GM23248 (cell line): ENCODE measurements around the gene LSAMP. TPM values are rescaled to one million over a fixed set of nuclear protein-coding genes. Genes with fewer than 3 reads are reported as not detected.
"Not testable (repeated sequence)": the region's sequence is repeated elsewhere in the genome, so short reads cannot be mapped to it uniquely, and the experiment has no call there.

Experiments
- DNase-seq: peaks from one replicate; pipeline ENCODE4 v3.0.0-alpha.2; 2015
- H2AFZ ChIP-seq: fragments of 200-600 bp; sonication (generic); 2 replicates; pipeline ENCODE4 v1.6.1; 2016; ENCODE audit warnings: antibody characterized with exemption
- H3F3A ChIP-seq: fragments of 200-600 bp; sonication (generic); 2 replicates; pipeline ENCODE4 v1.6.1; 2016; ENCODE audit warnings: mild to moderate bottlenecking, antibody characterized with exemption, mixed run types; ENCODE audit not compliant: insufficient read depth
- H3K27ac ChIP-seq: fragments of 200-600 bp; sonication (generic); 2 replicates; pipeline ENCODE4 v1.5.1; 2016; ENCODE audit warnings: mild to moderate bottlenecking
- H3K27me3 ChIP-seq: fragments of 200-600 bp; sonication (generic); replicated peaks from 2 replicates; pipeline ENCODE4 v1.6.1; 2016; ENCODE audit warnings: mild to moderate bottlenecking; ENCODE audit not compliant: insufficient read depth
- H3K36me3 ChIP-seq: fragments of 200-600 bp; sonication (generic); 2 replicates; pipeline ENCODE4 v1.6.1; 2016; ENCODE audit warnings: low read depth, mild to moderate bottlenecking
- H3K4me1 ChIP-seq: fragments of 200-600 bp; sonication (generic); 2 replicates; pipeline ENCODE4 v1.6.1; 2016; ENCODE audit warnings: mild to moderate bottlenecking; ENCODE audit not compliant: insufficient read depth
- H3K4me2 ChIP-seq: fragments of 200-600 bp; sonication (generic); one replicate; pipeline ENCODE4 v1.6.1; 2016; ENCODE audit warnings: mild to moderate bottlenecking; ENCODE audit not compliant: unreplicated experiment
- H3K4me3 ChIP-seq: fragments of 200-600 bp; sonication (generic); 2 replicates; pipeline ENCODE4 v1.5.1; 2016; ENCODE audit warnings: mild to moderate bottlenecking
- H3K79me2 ChIP-seq: fragments of 200-600 bp; sonication (generic); 2 replicates; pipeline ENCODE4 v1.6.1; 2016; ENCODE audit warnings: mild to moderate bottlenecking; ENCODE audit not compliant: insufficient read depth
- H3K9ac ChIP-seq: fragments of 200-600 bp; sonication (generic); 2 replicates; pipeline ENCODE4 v1.6.1; 2016; ENCODE audit warnings: mild to moderate bottlenecking
- H3K9me2 ChIP-seq: fragments of 200-600 bp; sonication (generic); 2 replicates; pipeline ENCODE4 v1.6.1; 2016; ENCODE audit warnings: mixed run types, mild to moderate bottlenecking, moderate library complexity; ENCODE audit not compliant: insufficient read depth
- H3K9me3 ChIP-seq: fragments of 200-600 bp; sonication (generic); one replicate; pipeline ENCODE4 v1.6.1; 2017; ENCODE audit warnings: low read depth
- H4K20me1 ChIP-seq: fragments of 200-600 bp; sonication (generic); 2 replicates; pipeline ENCODE4 v1.6.0; 2016; ENCODE audit not compliant: insufficient read depth
- EZH2 ChIP-seq: fragments of 200-600 bp; sonication (generic); IDR thresholded peaks from 2 replicates; pipeline ENCODE4 v1.6.1; 2018; ENCODE audit warnings: antibody characterized with exemption, mild to moderate bottlenecking; ENCODE audit not compliant: insufficient read depth, poor library complexity, severe bottlenecking
- EZH2phosphoT487 ChIP-seq: fragments of 200-600 bp; sonication (generic); IDR thresholded peaks from 2 replicates; pipeline ENCODE4 v1.6.1; 2018; ENCODE audit warnings: antibody characterized with exemption, moderate library complexity, mild to moderate bottlenecking, low read depth; ENCODE audit not compliant: insufficient read depth
- WGBS, 2 experiments: methylation state at CpG; one replicate each; pipeline ENCODE4 v1.1.6; 2015 to 2017; ENCODE audit warnings: low lambda C conversion rate in 2 of 2, low coverage in 1 of 2; ENCODE audit errors: missing lambda C conversion rate in 2 of 2; 5-methylcytosine and 5-hydroxymethylcytosine counted together
- in situ Hi-C: fragments of 300-500 bp; cut with MboI; formaldehyde crosslinking; loops from 2 replicates; pipeline ENCODE4 v1.15.0; 2020
- polyA plus RNA-seq: library from polyadenylated mRNA; unstranded; fragments of >200 nt; fragmentation: Nextera tagmentation; extraction: Ambion mirVana; gene quantifications from 2 replicates; pipeline ENCODE4 v1.2.1, GENCODE V29; 2016
- total RNA-seq: library from RNA; depleted of rRNA; stranded (reverse); fragments of >200 nt; shearing (Covaris generic); gene quantifications from 2 replicates; pipeline ENCODE4 v1.2.3, GENCODE V29; 2014

The LSAMP gene
- total and polyA plus RNA-seq, 2 experiments from 2014 or later: 4.5 to 9.3 TPM

GRCh38 chr3:116230431-116231020 lies 214.8 kb downstream of the LSAMP start:
- Histone ChIP-seq H3K79me2 (no peaks in the 10 kb centered on the region), H3K4me3 (no peak overlapping the region), H3F3A (no peaks in the 10 kb centered on the region), H3K4me2 (no peak overlapping the region), H3K27ac (no peak overlapping the region), H3K9ac (no peak overlapping the region), H4K20me1 (no peaks in the 10 kb centered on the region), H3K27me3 (no peaks in the 10 kb centered on the region), H3K4me1 (no peaks in the 10 kb centered on the region), H3K9me2 (no peaks in the 10 kb centered on the region), H3K9me3 (no peaks in the 10 kb centered on the region), H3K36me3 (no peaks in the 10 kb centered on the region), H2AFZ (no peak overlapping the region)
- in situ Hi-C loops: no loop called here
- TF ChIP-seq EZH2phosphoT487: no peak
- TF ChIP-seq EZH2: no peak
- no peak for DNase-seq
- WGBS, 2 experiments: 63 to 66% methylated on average over 5 of the region's 5 CpGs

- Histone ChIP-seq H3K4me2 (no peak overlapping the region), H3K36me3 (no peaks in the 10 kb centered on the region), H3K27ac (no peak overlapping the region), H3K27me3 (no peaks in the 10 kb centered on the region), H3F3A (no peaks in the 10 kb centered on the region), H3K4me1 (no peaks in the 10 kb centered on the region), H4K20me1 (no peaks in the 10 kb centered on the region), H3K4me3 (no peak overlapping the region), H3K9me2 (no peaks in the 10 kb centered on the region), H3K79me2 (no peaks in the 10 kb centered on the region), H2AFZ (no peak overlapping the region), H3K9me3 (no peaks in the 10 kb centered on the region), H3K9ac (no peak overlapping the region)
- TF ChIP-seq EZH2 (no peak), EZH2phosphoT487 (no peak)
- in situ Hi-C loops: no loop called here
- 3 to 13% methylated on average over 1 of the region's 1 CpG for WGBS, 2 experiments
- DNase-seq: no peak
These were observed 219.0 kb downstream of the LSAMP start for GRCh38 chr3:116226266-116226665.

GRCh38 chr3:116216761-116217160 lies 228.5 kb downstream of the LSAMP start:
- in situ Hi-C loops: no loop called here
- H3K4me1 ChIP-seq: no peaks in the 10 kb centered on the region
- H3K4me2 ChIP-seq: no peak overlapping the region
- no peak overlapping the region for H3K9ac ChIP-seq
- 17 to 23% methylated on average over 4 of the region's 4 CpGs for WGBS, 2 experiments
- H3K79me2 ChIP-seq: no peaks in the 10 kb centered on the region
- no peaks in the 10 kb centered on the region for H4K20me1 ChIP-seq
- no peaks in the 10 kb centered on the region for H3K36me3 ChIP-seq
- H3K27ac ChIP-seq: no peak overlapping the region
- H3K9me3 ChIP-seq: no peaks in the 10 kb centered on the region
- H3K4me3 ChIP-seq: no peak overlapping the region
- DNase-seq: no peak
- TF ChIP-seq EZH2: no peak
- TF ChIP-seq EZH2phosphoT487: no peak
- H3K27me3 ChIP-seq: no peaks in the 10 kb centered on the region
- no peak overlapping the region for H2AFZ ChIP-seq
- H3K9me2 ChIP-seq: no peaks in the 10 kb centered on the region
- no peaks in the 10 kb centered on the region for H3F3A ChIP-seq

- in situ Hi-C loops: no loop called here
- H2AFZ ChIP-seq: no peak overlapping the region
- TF ChIP-seq EZH2phosphoT487: no peak
- H3F3A ChIP-seq: no peaks in the 10 kb centered on the region
- H4K20me1 ChIP-seq: no peaks in the 10 kb centered on the region
- H3K27me3 ChIP-seq: no peaks in the 10 kb centered on the region
- WGBS, 2 experiments: 50 to 57% methylated on average over 2 of the region's 2 CpGs
- no peak overlapping the region for H3K4me3 ChIP-seq
- H3K4me2 ChIP-seq: no peak overlapping the region
- H3K36me3 ChIP-seq: no peaks in the 10 kb centered on the region
- no peak overlapping the region for H3K9ac ChIP-seq
- no peaks in the 10 kb centered on the region for H3K4me1 ChIP-seq
- no peak overlapping the region for H3K27ac ChIP-seq
- H3K79me2 ChIP-seq: no peaks in the 10 kb centered on the region
- H3K9me3 ChIP-seq: no peaks in the 10 kb centered on the region
- H3K9me2 ChIP-seq: no peaks in the 10 kb centered on the region
- no peak for DNase-seq
These were observed 233.4 kb downstream of the LSAMP start for GRCh38 chr3:116211901-116212300.

- H3K4me3 ChIP-seq, H3K9me3 ChIP-seq: not testable (repeated sequence)
- 79 to 88% methylated on average over 14 of the region's 15 CpGs for WGBS, 2 experiments
These were observed 236.5 kb downstream of the LSAMP start for GRCh38 chr3:116208830-116209229.

More at GRCh38 chr3:116208830-116209229, 236.5 kb downstream of the LSAMP start:
- DNase-seq, H3K4me2 ChIP-seq, in situ Hi-C loops, H3K27ac ChIP-seq, H3K9ac ChIP-seq, H3K4me1 ChIP-seq, H3F3A ChIP-seq, H3K27me3 ChIP-seq, H2AFZ ChIP-seq, H3K9me2 ChIP-seq, H4K20me1 ChIP-seq, H3K36me3 ChIP-seq, H3K79me2 ChIP-seq: not testable (repeated sequence)
